GM15510 (cell line): ENCODE results near the gene PCARE.

ENCODE experiments used
- POLR2A ChIP-seq: IDR thresholded peaks from 3 replicates; pipeline ENCODE4 v1.6.1; 2011; ENCODE audit warnings: borderline replicate concordance; ENCODE audit not compliant: insufficient read length; ENCODE audit errors: extremely low read depth

PCARE gene

GRCh38 chr2:29074411-29074810 lies at the start of gene PCARE:
PCARE (minus strand) TSS chr2:29074523; CDS start chr2:29074261, 262 bp downstream.
- no peak for TF ChIP-seq POLR2A

- no peak for TF ChIP-seq POLR2A
Measured at GRCh38 chr2:29123617-29124349, 49.5 kb upstream of the PCARE start.

- TF ChIP-seq POLR2A = no peak
Measured at GRCh38 chr2:29120846-29121245, 46.5 kb upstream of the PCARE start.

GRCh38 chr2:29119211-29119610 lies 44.9 kb upstream of the PCARE start:
- TF ChIP-seq POLR2A = no peak

GRCh38 chr2:29117636-29118303 lies 43.4 kb upstream of the PCARE start:
- TF ChIP-seq POLR2A = no peak

- no peak for TF ChIP-seq POLR2A
Measured at GRCh38 chr2:29115797-29116781, 41.8 kb upstream of the PCARE start.

GRCh38 chr2:29114946-29115609 lies 40.8 kb upstream of the PCARE start, which contains the start of gene CLIP4:
CLIP4 (plus strand) TSS chr2:29115415; CDS start chr2:29121389, 5,974 bp downstream.
- peak; percentile 66 for TF ChIP-seq POLR2A

GRCh38 chr2:29114586-29114945 lies 40.2 kb upstream of the PCARE start:
- no peak for TF ChIP-seq POLR2A

GRCh38 chr2:29113891-29114321 lies 39.6 kb upstream of the PCARE start:
- no peak for TF ChIP-seq POLR2A

GRCh38 chr2:29113027-29113686 lies 38.8 kb upstream of the PCARE start:
- TF ChIP-seq POLR2A = no peak

- no peak for TF ChIP-seq POLR2A
Measured at GRCh38 chr2:29112379-29112778, 38.1 kb upstream of the PCARE start.

GRCh38 chr2:29110916-29111535 lies 36.7 kb upstream of the PCARE start:
- no peak for TF ChIP-seq POLR2A

- no peak for TF ChIP-seq POLR2A
Measured at GRCh38 chr2:29109246-29109645, 34.9 kb upstream of the PCARE start.
